Hepatocyte (in vitro differentiated cells): ENCODE results near the gene FGD5. TPM values are rescaled to one million over a fixed set of nuclear protein-coding genes. Genes with fewer than 3 reads are reported as not detected.
A peak's percentile ranks its signal among the peaks of the same experiment; 100 is the strongest.

Experiments used
- DNase-seq: peaks from one replicate; pipeline ENCODE4 v3.0.0-alpha.2; 2016; ENCODE audit warnings: low spot score
- H2AFZ ChIP-seq: fragments of 200-600 bp; sonication (generic); 2 replicates; pipeline ENCODE4 v1.6.0; 2016; ENCODE audit warnings: antibody characterized with exemption, mild to moderate bottlenecking
- H3K27ac ChIP-seq: fragments of 200-600 bp; sonication (generic); 2 replicates; pipeline ENCODE4 v1.5.1; 2016; ENCODE audit warnings: mild to moderate bottlenecking
- H3K27me3 ChIP-seq: fragments of 200-600 bp; sonication (generic); 2 replicates; pipeline ENCODE4 v1.6.1; 2016
- H3K36me3 ChIP-seq: fragments of 200-600 bp; sonication (generic); replicated peaks from 2 replicates; pipeline ENCODE4 v1.5.1; 2016; ENCODE audit warnings: low read depth; ENCODE audit not compliant: insufficient read depth
- H3K4me1 ChIP-seq: fragments of 200-600 bp; sonication (generic); 2 replicates; pipeline ENCODE4 v1.5.1; 2016; ENCODE audit warnings: mild to moderate bottlenecking, moderate library complexity; ENCODE audit not compliant: insufficient read depth
- H3K4me2 ChIP-seq: fragments of 200-600 bp; sonication (generic); 2 replicates; pipeline ENCODE4 v1.6.0; 2016
- H3K4me3 ChIP-seq: fragments of 200-600 bp; sonication (generic); 2 replicates; pipeline ENCODE4 v1.5.1; 2016; ENCODE audit warnings: mild to moderate bottlenecking
- H3K79me2 ChIP-seq: fragments of 200-600 bp; sonication (generic); 2 replicates; pipeline ENCODE4 v1.6.0; 2017; ENCODE audit warnings: mild to moderate bottlenecking
- H3K9me2 ChIP-seq: fragments of 200-600 bp; sonication (generic); replicated peaks from 2 replicates; pipeline ENCODE4 v1.6.0; 2017; ENCODE audit warnings: mild to moderate bottlenecking; ENCODE audit not compliant: insufficient read depth
- H3K9me3 ChIP-seq: fragments of 200-600 bp; sonication (generic); 2 replicates; pipeline ENCODE4 v1.5.1; 2016; ENCODE audit warnings: low read depth, mild to moderate bottlenecking
- H4K20me1 ChIP-seq: fragments of 200-600 bp; sonication (generic); 2 replicates; pipeline ENCODE4 v1.6.0; 2016; ENCODE audit warnings: mild to moderate bottlenecking; ENCODE audit not compliant: insufficient read depth, poor library complexity, severe bottlenecking
- CTCF ChIP-seq: fragments of 200-600 bp; sonication (generic); IDR thresholded peaks from 2 replicates; pipeline ENCODE4 v1.5.1; 2016; ENCODE audit warnings: antibody characterized with exemption, mild to moderate bottlenecking; ENCODE audit not compliant: poor library complexity
- EZH2 ChIP-seq: fragments of 200-600 bp; sonication (generic); IDR thresholded peaks from 2 replicates; pipeline ENCODE4 v1.6.1; 2016; ENCODE audit warnings: antibody characterized with exemption, mild to moderate bottlenecking, borderline replicate concordance
- EZH2phosphoT487 ChIP-seq: fragments of 200-600 bp; sonication (generic); IDR thresholded peaks from one replicate; pipeline ENCODE4 v1.6.1; 2018; ENCODE audit warnings: antibody characterized with exemption, mild to moderate bottlenecking, low read depth, moderate library complexity; ENCODE audit not compliant: unreplicated experiment, severe bottlenecking
- WGBS: methylation state at CpG from one replicate; pipeline ENCODE4 v1.1.6; 2016; ENCODE audit warnings: low lambda C conversion rate; ENCODE audit errors: missing lambda C conversion rate; 5-methylcytosine and 5-hydroxymethylcytosine counted together
- polyA plus RNA-seq: library from polyadenylated mRNA; unstranded; fragments of >200 nt; fragmentation: Nextera tagmentation; extraction: Ambion mirVana; gene quantifications from 2 replicates; pipeline ENCODE4 v1.2.1, GENCODE V29; 2016
- total RNA-seq: library from RNA; depleted of rRNA; stranded (reverse); fragments of >200 nt; gene quantifications from 2 replicates; pipeline ENCODE4 v1.2.3, GENCODE V29; 2014

FGD5 gene
- total and polyA plus RNA-seq, 2 experiments from 2014 or later = 2.9 to 3.3 TPM

- Histone ChIP-seq H3K27me3 (no peaks in the 10 kb centered on the region), H3K9me3 (no peaks in the 10 kb centered on the region), H3K4me1 (no peaks in the 10 kb centered on the region), H3K79me2 (no peaks in the 10 kb centered on the region), H3K4me2 (no peak overlapping the region), H4K20me1 (no peaks in the 10 kb centered on the region), H3K36me3 (no peaks in the 10 kb centered on the region), H2AFZ (no peak overlapping the region), H3K27ac (no peak overlapping the region), H3K4me3 (no peak overlapping the region), H3K9me2 (no peaks in the 10 kb centered on the region)
- WGBS = 57% methylated on average over 10 of the region's 10 CpGs
- no peak for DNase-seq
- no peak for TF ChIP-seq EZH2
- no peak for TF ChIP-seq EZH2phosphoT487
- TF ChIP-seq CTCF = peak; percentile 8
These were observed 44.8 kb downstream of the FGD5 start for GRCh38 chr3:14863333-14864100.

GRCh38 chr3:14864131-14864530 lies 45.4 kb downstream of the FGD5 start:
- Histone ChIP-seq H3K27me3 (no peaks in the 10 kb centered on the region), H4K20me1 (no peaks in the 10 kb centered on the region), H3K9me3 (no peaks in the 10 kb centered on the region), H3K4me1 (no peaks in the 10 kb centered on the region), H3K27ac (no peak overlapping the region), H3K9me2 (no peaks in the 10 kb centered on the region), H3K4me2 (no peak overlapping the region), H3K36me3 (no peaks in the 10 kb centered on the region), H3K4me3 (no peak overlapping the region), H3K79me2 (no peaks in the 10 kb centered on the region), H2AFZ (no peak overlapping the region)
- WGBS = 85% methylated on average over 14 of the region's 14 CpGs
- no peak for DNase-seq
- TF ChIP-seq EZH2 = no peak
- no peak for TF ChIP-seq EZH2phosphoT487
- no peak for TF ChIP-seq CTCF

GRCh38 chr3:14866627-14867026 lies 47.9 kb downstream of the FGD5 start:
- WGBS = 83% methylated on average over 5 of the region's 5 CpGs
- no peaks in the 10 kb centered on the region for H3K27me3 ChIP-seq
- H2AFZ ChIP-seq = no peak overlapping the region
- H3K4me3 ChIP-seq = no peak overlapping the region
- no peak overlapping the region for H3K27ac ChIP-seq
- no peaks in the 10 kb centered on the region for H3K9me3 ChIP-seq
- DNase-seq = no peak
- H3K4me1 ChIP-seq = peaks cover 4% of the 10 kb centered on the region
- H3K36me3 ChIP-seq = no peaks in the 10 kb centered on the region
- no peaks in the 10 kb centered on the region for H3K9me2 ChIP-seq
- H3K4me2 ChIP-seq = no peak overlapping the region
- H3K79me2 ChIP-seq = no peaks in the 10 kb centered on the region
- TF ChIP-seq CTCF = no peak
- no peak for TF ChIP-seq EZH2
- TF ChIP-seq EZH2phosphoT487 = no peak
- H4K20me1 ChIP-seq = no peaks in the 10 kb centered on the region
